ENCODE results near the gene HLA-DPA1.
A peak's percentile ranks its signal among the peaks of the same experiment; 100 is the strongest.

Gene HLA-DPA1

DNA sequence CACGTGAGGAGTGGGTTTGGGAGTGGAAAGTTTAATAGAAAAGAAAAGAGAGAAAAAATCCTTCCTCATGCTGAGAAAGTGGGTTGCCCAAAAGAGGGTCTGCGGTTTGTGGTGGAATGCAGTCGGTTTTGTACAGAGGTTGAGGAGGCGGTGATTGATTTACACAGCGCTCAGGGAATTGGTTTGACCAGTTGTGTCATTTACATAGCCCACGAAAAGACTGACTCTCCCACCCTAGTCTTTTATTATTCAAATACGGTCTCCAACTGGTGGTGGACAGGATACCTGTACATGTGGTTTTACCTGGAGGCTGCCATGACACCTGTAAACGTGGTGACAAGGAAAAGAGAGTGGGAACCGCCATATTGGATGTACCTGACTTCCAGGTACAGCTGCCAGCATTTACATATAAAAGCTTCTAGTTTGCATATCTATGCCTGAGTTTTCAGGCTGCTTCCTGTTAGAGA, 44.4 kb upstream of the HLA-DPA1 start:
- Histone ChIP-seq H3K27ac (replicated peaks; ENCODE audit: low read length) (no peak overlapping the region), H2AFZ (ENCODE audit: low read length) (no peak overlapping the region), H2AK5ac (ENCODE audit: low read depth, low read length) (no peak overlapping the region), H3K23ac (ENCODE audit: low read depth, low read length, poor library complexity) (no peak overlapping the region), H3K9me3 (replicated peaks in 1 of 2; ENCODE audit: control insufficient read depth in 2 of 2, insufficient read depth in 1 of 2, low read depth in 1 of 2, low read length in 2 of 2) (no peaks in the 10 kb centered on the region), H3K4me3 (ENCODE audit: low read length in 2 of 2) (no peak overlapping the region), H3K4me2 (ENCODE audit: insufficient read depth, low read length, poor library complexity, severe bottlenecking) (peak overlapping the region; percentile 74), H3K27me3 (ENCODE audit: control insufficient read depth in 3 of 3, insufficient read depth in 3 of 3, low read depth in 1 of 3, low read length in 3 of 3) (peaks cover 0 to 67% (median 5%) of the 10 kb centered on the region in 3 experiments), H2BK5ac (ENCODE audit: low read length) (no peak overlapping the region), H3K18ac (ENCODE audit: low read length) (no peak overlapping the region), H2BK15ac (ENCODE audit: low read length) (no peak overlapping the region), H2BK120ac (ENCODE audit: low read depth, low read length) (no peak overlapping the region), H3K14ac (ENCODE audit: low read length) (no peak overlapping the region), H3K9ac (ENCODE audit: low read depth, low read length, poor library complexity) (no peak overlapping the region), H3K4me1 (ENCODE audit: control insufficient read depth in 2 of 2, insufficient read depth in 1 of 2, low read depth in 1 of 2, low read length in 2 of 2) (peaks cover 5% of the 10 kb centered on the region in 2 donors), H3K36me3 (replicated peaks in 1 of 2; ENCODE audit: control insufficient read depth in 2 of 2, insufficient read depth in 2 of 2, low read length in 2 of 2) (no peaks in the 10 kb centered on the region), H4K91ac (ENCODE audit: low read depth, low read length, poor library complexity) (no peak overlapping the region), H2BK12ac (ENCODE audit: low read length) (no peak overlapping the region), H4K8ac (ENCODE audit: low read depth, low read length) (no peak overlapping the region), H3K79me1 (ENCODE audit: low read depth, low read length) (no peaks in the 10 kb centered on the region), H3K4ac (ENCODE audit: low read length) (no peak overlapping the region)
- no CpG with 5 or more reads among the region's 9 CpGs for WGBS, 2 donors (ENCODE audit: extremely low coverage in 2 of 2, insufficient read length in 2 of 2, insufficient replicate concordance in 1 of 2)
- no peak for DNase-seq (ENCODE audit: low spot score)

DNA sequence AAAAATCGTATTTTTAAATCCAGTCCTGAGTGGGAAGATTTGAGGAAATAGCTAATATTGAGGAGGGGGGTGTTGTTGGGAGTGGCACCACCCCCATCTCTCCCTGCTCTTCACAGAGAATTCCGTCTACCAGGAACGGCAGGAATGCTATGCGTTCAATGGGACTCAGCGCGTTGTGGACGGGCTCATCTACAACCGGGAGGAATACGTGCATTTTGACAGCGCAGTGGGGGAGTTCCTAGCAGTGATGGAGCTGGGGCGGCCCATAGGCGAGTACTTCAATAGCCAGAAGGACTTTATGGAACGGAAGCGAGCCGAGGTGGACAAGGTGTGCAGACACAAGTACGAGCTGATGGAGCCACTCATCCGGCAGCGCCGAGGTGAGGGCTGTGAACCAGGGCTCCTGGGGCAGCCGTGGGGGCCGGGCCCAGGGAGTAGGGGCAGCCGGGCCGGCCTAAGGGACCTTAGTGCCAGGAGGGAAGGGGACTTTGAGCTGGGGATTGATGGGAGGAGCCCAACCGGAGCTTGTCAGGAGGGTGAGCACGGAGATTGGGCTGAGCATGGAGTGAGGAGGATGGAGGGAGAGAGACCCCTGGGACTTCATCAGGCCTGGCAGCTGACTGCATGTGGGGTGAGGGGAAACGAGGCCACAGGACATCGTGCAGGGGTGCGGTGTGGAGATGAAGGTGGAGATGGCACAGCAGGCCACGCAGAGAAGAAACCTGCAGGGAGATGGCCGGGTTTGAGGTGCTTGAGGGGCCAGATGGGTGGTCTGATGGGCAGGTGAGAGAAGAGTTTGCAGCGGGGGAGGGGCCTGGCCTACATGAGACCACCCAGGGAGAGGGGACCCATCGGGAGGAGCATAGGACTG, 43.6 kb upstream of the HLA-DPA1 start:
- no peak overlapping the region for H4K8ac ChIP-seq (ENCODE audit: low read depth, low read length)
- no peaks in the 10 kb centered on the region for H3K36me3 ChIP-seq (replicated peaks in 1 of 2; ENCODE audit: control insufficient read depth in 2 of 2, insufficient read depth in 2 of 2, low read length in 2 of 2)
- DNase-seq (ENCODE audit: low spot score), result peak; percentile 46
- no peak overlapping the region for H2BK120ac ChIP-seq (ENCODE audit: low read depth, low read length)
- no CpG with 5 or more reads among the region's 32 CpGs for WGBS, 2 donors (ENCODE audit: extremely low coverage in 2 of 2, insufficient read length in 2 of 2, insufficient replicate concordance in 1 of 2)
- peak overlapping the region; percentile 74 for H3K4me2 ChIP-seq (ENCODE audit: insufficient read depth, low read length, poor library complexity, severe bottlenecking)
- no peaks in the 10 kb centered on the region for H3K79me1 ChIP-seq (ENCODE audit: low read depth, low read length)
- peaks cover 0 to 68% (median 5%) of the 10 kb centered on the region in 3 experiments for H3K27me3 ChIP-seq (ENCODE audit: control insufficient read depth in 3 of 3, insufficient read depth in 3 of 3, low read depth in 1 of 3, low read length in 3 of 3)
- peak overlapping the region; percentile 73 for H3K9ac ChIP-seq (ENCODE audit: low read depth, low read length, poor library complexity)
- peak overlapping the region; percentile 63 for H3K18ac ChIP-seq (ENCODE audit: low read length)
- no peak overlapping the region for H2BK15ac ChIP-seq (ENCODE audit: low read length)
- no peak overlapping the region for H2BK5ac ChIP-seq (ENCODE audit: low read length)
- H3K4me3 ChIP-seq (ENCODE audit: low read length in 2 of 2), result peak overlapping the region in 1 of 2 donors; percentile 68
- peak overlapping the region; percentile 56 for H2AFZ ChIP-seq (ENCODE audit: low read length)
- no peak overlapping the region for H4K91ac ChIP-seq (ENCODE audit: low read depth, low read length, poor library complexity)
- H2BK12ac ChIP-seq (ENCODE audit: low read length), result no peak overlapping the region
- no peak overlapping the region for H2AK5ac ChIP-seq (ENCODE audit: low read depth, low read length)
- peak overlapping the region; percentile 87 for H3K23ac ChIP-seq (ENCODE audit: low read depth, low read length, poor library complexity)
- no peak overlapping the region for H3K14ac ChIP-seq (ENCODE audit: low read length)
- no peaks in the 10 kb centered on the region for H3K9me3 ChIP-seq (replicated peaks in 1 of 2; ENCODE audit: control insufficient read depth in 2 of 2, insufficient read depth in 1 of 2, low read depth in 1 of 2, low read length in 2 of 2)
- H3K4me1 ChIP-seq (ENCODE audit: control insufficient read depth in 2 of 2, insufficient read depth in 1 of 2, low read depth in 1 of 2, low read length in 2 of 2), result peaks cover 5% of the 10 kb centered on the region in 2 donors
- no peak overlapping the region for H3K4ac ChIP-seq (ENCODE audit: low read length)
- H3K27ac ChIP-seq (replicated peaks; ENCODE audit: low read length), result no peak overlapping the region

DNA sequence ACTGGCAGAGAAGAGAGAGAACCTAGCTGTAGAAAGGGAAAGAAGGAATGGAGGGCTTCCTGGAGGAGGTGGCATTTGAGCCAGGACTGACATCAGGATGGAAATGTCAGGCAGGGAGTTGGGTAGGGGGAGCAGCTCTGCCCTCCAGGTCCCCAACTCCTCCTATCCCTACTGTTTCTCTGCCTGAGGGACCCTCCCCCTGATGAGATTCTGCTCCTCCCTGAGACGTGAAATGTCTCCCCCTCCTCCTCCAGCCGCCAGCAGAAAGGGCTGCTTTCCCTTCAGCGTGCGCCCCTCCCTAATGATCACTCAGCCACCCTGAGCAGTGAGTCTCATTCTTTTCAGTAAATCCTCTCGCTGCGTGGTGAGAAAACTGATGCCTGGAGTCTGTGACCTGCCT, 43.0 kb upstream of the HLA-DPA1 start:
- Histone ChIP-seq H3K4me3 (ENCODE audit: low read length in 2 of 2) (peak overlapping the region in 1 of 2 donors; percentile 68), H3K27me3 (ENCODE audit: control insufficient read depth in 3 of 3, insufficient read depth in 3 of 3, low read depth in 1 of 3, low read length in 3 of 3) (peaks cover 0 to 69% (median 5%) of the 10 kb centered on the region in 3 experiments), H3K4me2 (ENCODE audit: insufficient read depth, low read length, poor library complexity, severe bottlenecking) (peak overlapping the region; percentile 74), H2AFZ (ENCODE audit: low read length) (peak overlapping the region; percentile 56), H2BK12ac (ENCODE audit: low read length) (no peak overlapping the region), H2BK5ac (ENCODE audit: low read length) (no peak overlapping the region), H3K4ac (ENCODE audit: low read length) (no peak overlapping the region), H3K4me1 (ENCODE audit: control insufficient read depth in 2 of 2, insufficient read depth in 1 of 2, low read depth in 1 of 2, low read length in 2 of 2) (peaks cover 5% of the 10 kb centered on the region in 2 donors), H3K9ac (ENCODE audit: low read depth, low read length, poor library complexity) (no peak overlapping the region), H3K79me1 (ENCODE audit: low read depth, low read length) (no peaks in the 10 kb centered on the region), H3K9me3 (replicated peaks in 1 of 2; ENCODE audit: control insufficient read depth in 2 of 2, insufficient read depth in 1 of 2, low read depth in 1 of 2, low read length in 2 of 2) (no peaks in the 10 kb centered on the region), H2BK120ac (ENCODE audit: low read depth, low read length) (no peak overlapping the region), H2AK5ac (ENCODE audit: low read depth, low read length) (no peak overlapping the region), H3K36me3 (replicated peaks in 1 of 2; ENCODE audit: control insufficient read depth in 2 of 2, insufficient read depth in 2 of 2, low read length in 2 of 2) (no peaks in the 10 kb centered on the region), H4K91ac (ENCODE audit: low read depth, low read length, poor library complexity) (no peak overlapping the region), H3K27ac (replicated peaks; ENCODE audit: low read length) (no peak overlapping the region), H4K8ac (ENCODE audit: low read depth, low read length) (no peak overlapping the region), H3K23ac (ENCODE audit: low read depth, low read length, poor library complexity) (no peak overlapping the region), H3K18ac (ENCODE audit: low read length) (no peak overlapping the region), H2BK15ac (ENCODE audit: low read length) (no peak overlapping the region), H3K14ac (ENCODE audit: low read length) (no peak overlapping the region)
- DNase-seq (ENCODE audit: low spot score), result no peak
- WGBS, 2 donors (ENCODE audit: extremely low coverage in 2 of 2, insufficient read length in 2 of 2, insufficient replicate concordance in 1 of 2), result no CpG with 5 or more reads among the region's 6 CpGs

DNA sequence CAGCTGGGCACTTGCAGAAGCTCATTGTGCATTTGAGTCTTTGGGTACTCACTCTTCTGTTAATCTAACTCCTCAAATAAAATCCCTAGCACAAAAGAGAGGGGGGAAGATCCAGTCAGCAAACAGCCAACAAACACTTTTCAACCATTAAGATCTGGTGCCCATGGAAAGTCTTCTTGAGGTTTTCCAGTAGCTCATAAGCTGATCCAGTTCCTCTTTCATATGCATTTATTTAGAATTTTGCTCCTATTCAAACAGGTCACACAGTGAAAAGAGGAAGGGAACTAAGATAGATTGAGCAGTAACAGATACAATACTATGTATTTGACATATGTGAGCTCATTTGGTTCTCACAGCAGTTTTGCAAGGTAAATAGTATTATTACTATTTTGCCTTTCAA, 41.0 kb upstream of the HLA-DPA1 start:
- Histone ChIP-seq H3K9ac (ENCODE audit: low read depth, low read length, poor library complexity) (no peak overlapping the region), H2BK120ac (ENCODE audit: low read depth, low read length) (no peak overlapping the region), H4K91ac (ENCODE audit: low read depth, low read length, poor library complexity) (no peak overlapping the region), H3K36me3 (replicated peaks in 1 of 2; ENCODE audit: control insufficient read depth in 2 of 2, insufficient read depth in 2 of 2, low read length in 2 of 2) (no peaks in the 10 kb centered on the region), H3K18ac (ENCODE audit: low read length) (no peak overlapping the region), H3K14ac (ENCODE audit: low read length) (no peak overlapping the region), H2AFZ (ENCODE audit: low read length) (no peak overlapping the region), H3K4me2 (ENCODE audit: insufficient read depth, low read length, poor library complexity, severe bottlenecking) (no peak overlapping the region), H2AK5ac (ENCODE audit: low read depth, low read length) (no peak overlapping the region), H4K8ac (ENCODE audit: low read depth, low read length) (no peak overlapping the region), H3K4me3 (ENCODE audit: low read length in 2 of 2) (no peak overlapping the region), H3K27ac (replicated peaks; ENCODE audit: low read length) (no peak overlapping the region), H2BK15ac (ENCODE audit: low read length) (no peak overlapping the region), H3K4ac (ENCODE audit: low read length) (no peak overlapping the region), H3K79me1 (ENCODE audit: low read depth, low read length) (no peaks in the 10 kb centered on the region), H3K23ac (ENCODE audit: low read depth, low read length, poor library complexity) (no peak overlapping the region), H3K4me1 (ENCODE audit: control insufficient read depth in 2 of 2, insufficient read depth in 1 of 2, low read depth in 1 of 2, low read length in 2 of 2) (peaks cover 5% of the 10 kb centered on the region in 2 donors), H2BK12ac (ENCODE audit: low read length) (no peak overlapping the region), H3K27me3 (ENCODE audit: control insufficient read depth in 3 of 3, insufficient read depth in 3 of 3, low read depth in 1 of 3, low read length in 3 of 3) (peaks cover 0 to 53% (median 5%) of the 10 kb centered on the region in 3 experiments), H3K9me3 (replicated peaks in 1 of 2; ENCODE audit: control insufficient read depth in 2 of 2, insufficient read depth in 1 of 2, low read depth in 1 of 2, low read length in 2 of 2) (no peaks in the 10 kb centered on the region), H2BK5ac (ENCODE audit: low read length) (no peak overlapping the region)
- no peak for DNase-seq (ENCODE audit: low spot score)
